Stimulated activated CD8-positive, alpha-beta memory T cell treated with anti-CD3 and anti-CD28 coated beads, Interleukin-7, amount 100 ng/mL, for 4 hours (primary cell): ENCODE data around the gene TTC33.
"Not testable (repeated sequence)": the region's sequence is repeated elsewhere in the genome, so short reads cannot be mapped to it uniquely, and the experiment has no call there.

Source experiments
- DNase-seq, 2 donors: peaks; one replicate each; pipeline ENCODE4 v3.0.0-alpha.2; 2020; ENCODE audit warnings: low read depth in 2 of 2

The TTC33 gene

DNA sequence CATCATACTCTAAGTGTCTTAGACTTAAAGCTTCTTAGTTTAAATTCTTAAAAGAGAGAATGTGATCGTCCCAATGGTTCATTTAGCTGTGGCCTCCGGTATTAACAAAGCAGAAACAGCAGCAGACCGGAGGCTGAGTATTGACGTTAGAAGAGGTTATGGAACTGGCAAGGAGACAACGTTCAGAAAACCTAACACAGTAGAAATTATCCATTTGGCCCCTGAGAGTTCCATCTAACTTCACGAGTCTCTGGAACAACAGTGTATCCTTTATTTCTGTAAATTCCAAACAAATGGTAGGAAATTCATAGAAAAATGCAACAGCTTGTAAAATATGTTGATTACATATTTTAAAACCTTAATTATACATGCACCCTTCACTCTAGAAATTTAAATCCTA, 183.4 kb downstream of the TTC33 start:
- DNase-seq: no peak

DNA sequence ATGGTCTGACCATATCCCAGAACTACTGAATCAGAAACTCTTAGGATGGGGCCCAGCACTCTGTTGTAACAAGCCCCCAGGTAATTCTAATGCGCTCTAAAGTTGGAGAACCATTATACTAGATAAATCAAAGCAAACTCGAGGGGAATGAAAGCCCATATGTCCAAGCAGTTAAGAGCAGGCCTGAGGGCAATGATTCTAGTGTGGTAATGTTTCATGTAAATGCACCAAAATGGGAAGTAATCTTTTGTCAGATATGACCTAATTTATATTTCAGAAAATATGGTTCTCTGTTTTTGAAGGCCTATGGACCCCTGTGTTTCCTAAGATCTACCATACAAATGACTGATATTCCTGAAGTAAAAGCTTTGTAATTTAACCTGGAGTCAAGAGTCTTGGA, 184.0 kb downstream of the TTC33 start:
- DNase-seq: no peak

DNA sequence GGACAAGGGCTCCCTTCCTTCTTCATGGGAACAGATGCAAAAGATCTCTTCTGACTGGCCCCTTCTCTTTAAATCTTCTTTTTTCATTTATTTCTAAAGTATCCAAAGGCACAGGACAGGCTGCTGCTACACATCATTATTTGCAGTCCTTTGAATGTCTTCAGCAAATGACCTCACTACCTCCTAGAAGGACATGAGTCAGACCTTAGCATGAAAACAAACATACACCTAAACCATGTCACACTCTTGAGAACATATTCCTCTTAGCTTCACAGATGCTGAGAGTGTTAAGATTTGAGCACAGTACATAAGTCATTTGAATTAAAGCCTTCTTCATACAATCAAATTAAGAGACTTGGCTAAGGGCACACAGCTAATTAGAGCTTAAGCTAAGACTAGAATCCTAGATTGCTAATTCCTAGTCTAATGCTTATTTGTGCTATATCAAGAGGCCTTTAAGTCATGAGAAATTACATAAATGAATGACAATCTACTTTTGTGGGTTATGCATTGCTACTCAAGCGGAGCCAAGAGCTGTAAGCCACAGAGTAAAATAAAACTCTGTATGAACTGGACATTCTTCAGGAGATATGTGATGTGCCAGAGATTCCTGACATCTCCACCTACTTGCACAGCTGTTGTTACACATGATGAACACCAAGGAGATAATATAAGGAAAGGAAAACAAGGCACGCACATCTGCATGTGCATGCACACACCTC, 185.2 kb downstream of the TTC33 start:
- no peak for DNase-seq

DNA sequence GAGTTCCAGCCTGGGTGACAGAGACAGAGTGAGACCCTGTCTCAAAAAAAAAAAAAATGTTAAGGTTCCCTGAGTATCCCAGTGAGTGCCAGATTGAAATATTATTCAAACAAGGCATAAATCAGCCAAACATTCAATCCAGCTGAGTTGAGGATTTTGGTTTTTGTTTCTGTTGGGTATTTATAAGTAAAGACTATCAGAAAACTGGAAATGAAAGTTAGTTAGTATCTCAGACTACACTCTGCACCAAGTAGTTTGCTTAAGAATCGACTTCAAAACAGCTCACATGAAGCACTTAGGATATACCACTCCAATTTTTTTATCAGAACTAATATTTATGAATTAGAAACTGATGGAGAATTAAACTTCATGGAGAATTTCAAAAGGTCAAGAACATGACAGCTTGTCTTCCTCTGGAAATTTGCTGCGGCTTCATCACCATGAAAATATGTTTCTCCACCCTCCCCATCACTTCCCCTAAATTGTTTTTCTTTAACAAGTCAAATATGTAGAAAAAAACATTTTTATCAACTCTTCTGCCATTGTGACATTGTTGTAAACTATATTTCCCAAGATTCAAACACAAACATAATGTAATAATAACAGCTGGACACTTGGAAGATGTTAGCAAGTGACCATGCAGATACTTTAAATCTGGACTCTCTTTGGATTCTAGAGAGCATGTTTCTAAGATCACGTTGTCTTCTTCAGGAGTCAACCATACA, 186.1 kb downstream of the TTC33 start:
- no peak for DNase-seq

DNA sequence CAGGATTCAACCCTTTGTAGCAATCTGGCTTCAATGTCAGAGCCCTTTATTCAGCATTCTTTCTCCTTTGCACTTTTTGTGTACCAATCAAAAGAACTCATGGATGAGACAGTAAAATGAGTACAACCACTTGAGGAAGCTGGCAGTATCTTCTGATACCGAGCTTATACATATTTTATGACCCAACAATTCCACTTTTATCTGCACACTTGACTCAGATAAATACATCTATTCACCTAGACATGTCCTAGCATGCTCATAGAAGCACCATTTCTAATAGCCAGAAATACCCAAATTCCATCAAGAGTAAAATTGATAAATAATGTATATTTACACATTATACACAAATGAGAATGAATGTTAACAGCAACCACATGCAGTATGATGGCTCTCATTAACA, 187.2 kb downstream of the TTC33 start:
- no peak for DNase-seq

DNA sequence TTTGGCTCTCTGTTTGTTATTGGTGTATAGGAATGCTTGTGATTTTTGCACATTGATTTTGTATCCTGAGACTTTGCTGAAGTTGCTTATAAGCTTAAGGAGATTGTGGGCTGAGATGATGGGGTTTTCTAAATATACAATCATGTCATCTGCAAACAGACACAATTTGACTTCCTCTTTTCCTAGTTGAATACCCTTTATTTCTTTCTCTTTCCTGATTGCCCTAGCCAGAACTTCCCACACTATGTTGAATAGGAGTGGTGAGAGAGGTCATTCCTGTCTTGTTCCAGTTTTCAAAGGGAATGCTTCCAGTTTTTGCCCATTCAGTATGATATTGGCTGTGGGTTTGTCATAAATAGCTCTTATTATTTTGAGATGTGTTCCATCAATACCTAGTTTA, 192.6 kb downstream of the TTC33 start:
- not testable (repeated sequence) for DNase-seq

DNA sequence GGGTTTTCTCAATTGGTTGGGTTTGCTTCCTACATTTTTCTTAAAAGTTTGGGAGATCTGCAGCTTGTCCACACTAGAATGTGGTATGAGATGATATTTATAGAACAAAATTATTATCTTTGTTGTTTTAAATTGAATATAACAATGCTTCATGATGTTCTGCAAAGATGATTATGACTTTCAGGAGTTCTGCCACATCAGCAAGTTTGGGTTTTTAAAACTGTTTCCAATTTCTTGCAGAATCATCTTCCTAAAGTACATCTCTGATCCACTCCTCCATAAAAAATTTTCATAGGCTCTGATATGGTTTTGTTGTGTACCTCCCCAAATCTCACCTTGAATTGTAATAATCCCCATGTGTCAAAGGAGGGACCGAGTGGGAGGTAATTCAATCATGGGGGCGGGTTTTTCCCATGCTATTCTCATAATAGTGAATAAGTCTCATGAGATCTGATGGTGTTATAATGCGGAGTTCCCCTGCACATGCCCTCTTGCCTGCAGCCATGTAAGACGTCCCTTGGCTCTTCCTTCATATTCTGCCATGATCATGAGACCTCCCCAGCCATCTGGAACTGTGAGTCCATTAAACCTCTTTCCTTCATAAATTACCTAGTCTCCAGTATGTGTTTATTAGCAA, 195.2 kb downstream of the TTC33 start:
- no peak for DNase-seq

DNA sequence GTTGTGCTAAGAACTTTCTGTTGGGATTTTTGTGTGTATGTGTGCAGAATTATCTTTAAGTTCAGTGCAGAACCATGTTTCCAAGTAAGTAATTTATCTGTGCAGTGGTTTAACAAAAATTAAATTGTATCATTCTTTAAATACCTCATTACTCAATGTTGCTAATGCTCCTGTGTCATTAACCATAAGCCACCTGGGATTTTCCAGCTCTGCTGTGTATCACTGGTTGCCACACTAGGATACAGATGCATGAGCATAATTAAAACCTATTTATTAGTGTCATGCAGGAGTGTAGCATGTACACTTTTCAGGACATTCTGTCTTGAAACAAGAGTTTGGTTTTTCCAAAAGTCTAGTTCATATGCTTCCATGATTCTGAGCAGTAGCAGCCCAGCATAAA, 196.5 kb downstream of the TTC33 start:
- DNase-seq: no peak

DNA sequence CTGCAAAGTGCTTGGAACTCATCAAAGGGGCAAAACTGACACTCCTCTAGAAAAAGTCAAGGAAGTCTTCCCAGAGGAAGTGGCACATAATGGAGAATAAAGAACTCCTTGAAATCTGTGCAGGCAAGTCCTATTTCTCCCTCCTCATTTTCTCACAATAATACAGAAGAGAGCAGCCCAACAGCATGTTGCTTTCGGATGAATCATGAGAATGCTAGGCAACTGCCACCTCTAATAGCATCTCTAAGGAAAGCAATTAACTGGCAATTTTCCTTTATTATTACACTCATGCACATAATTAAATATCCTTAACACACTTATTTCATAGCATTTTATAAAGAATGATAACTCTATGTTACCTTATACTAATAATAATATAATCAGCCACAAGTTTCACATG, 198.3 kb downstream of the TTC33 start:
- DNase-seq: no peak

DNA sequence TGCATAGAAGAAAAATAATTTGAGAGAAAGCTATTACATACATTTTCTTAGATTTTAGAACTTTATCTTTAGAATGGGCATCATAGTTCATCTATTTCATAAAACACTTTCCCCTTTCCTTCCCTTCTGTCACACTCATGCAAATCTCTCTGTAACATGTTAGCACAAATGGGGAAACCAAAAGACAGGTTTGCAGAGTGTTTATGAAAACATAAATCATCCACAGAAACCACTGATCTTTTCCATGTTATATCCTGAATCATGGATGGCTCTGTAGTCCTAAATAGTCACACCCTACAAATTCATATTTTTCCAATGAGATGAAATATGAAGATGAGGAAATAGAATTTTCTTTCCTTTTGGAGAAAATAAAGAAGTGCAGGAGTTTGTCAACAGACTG, 198.9 kb downstream of the TTC33 start:
- no peak for DNase-seq

DNA sequence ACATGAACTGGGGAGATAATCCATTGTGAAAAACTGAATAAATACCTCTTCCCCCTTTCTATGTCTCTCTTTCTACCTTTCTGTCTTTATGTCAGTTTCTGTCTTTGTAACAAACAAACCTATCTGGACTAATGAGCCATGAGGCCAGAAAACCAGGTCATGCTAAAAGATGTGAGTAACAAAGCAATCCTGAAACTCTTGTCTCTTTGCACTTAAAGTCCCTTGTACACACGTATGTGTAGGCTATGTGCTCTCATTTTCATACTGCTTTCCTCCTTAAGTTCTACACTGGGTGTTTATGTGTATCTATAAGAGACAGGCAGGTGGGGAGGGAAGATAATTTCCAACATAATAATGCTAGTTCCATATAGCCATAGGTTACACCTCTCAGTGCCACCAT, 199.9 kb downstream of the TTC33 start:
- DNase-seq: no peak

DNA sequence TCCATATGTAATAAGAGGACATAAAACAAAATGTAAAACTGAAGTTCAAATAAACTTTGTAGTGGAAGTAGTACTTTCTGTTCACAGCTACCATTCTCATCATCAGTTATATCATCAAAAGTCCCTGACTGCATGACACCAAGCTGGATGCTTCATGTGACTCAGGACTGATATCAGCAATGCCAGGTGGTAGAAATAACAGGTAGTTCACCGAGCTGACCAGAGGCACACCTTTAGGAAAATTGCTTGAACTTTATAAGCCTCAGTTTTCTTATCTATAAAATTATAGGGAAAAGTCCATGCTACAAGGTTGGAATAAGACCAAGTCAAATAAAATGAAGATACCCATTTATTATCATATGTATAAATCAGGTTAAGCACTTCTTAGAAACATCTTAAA, 200.9 kb downstream of the TTC33 start:
- DNase-seq: no peak

DNA sequence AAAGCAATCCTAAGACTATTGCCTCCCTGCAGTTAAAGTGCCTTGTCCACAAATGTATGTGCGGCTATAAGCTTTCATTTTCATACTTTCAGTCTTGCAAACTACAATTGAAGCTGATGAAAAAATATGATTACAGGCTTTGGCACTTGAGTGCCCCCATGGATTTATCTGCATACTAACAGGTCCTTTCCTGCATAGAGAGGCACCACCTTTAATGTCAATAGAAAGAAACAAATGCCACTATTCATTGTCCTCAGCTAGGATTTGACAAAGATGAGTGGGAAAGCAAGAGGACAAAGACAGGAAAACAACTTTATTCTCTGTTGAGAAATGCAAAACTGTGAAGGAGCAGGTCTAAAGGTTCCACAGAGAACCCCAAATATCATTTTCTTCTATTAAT, 201.7 kb downstream of the TTC33 start:
- no peak for DNase-seq

DNA sequence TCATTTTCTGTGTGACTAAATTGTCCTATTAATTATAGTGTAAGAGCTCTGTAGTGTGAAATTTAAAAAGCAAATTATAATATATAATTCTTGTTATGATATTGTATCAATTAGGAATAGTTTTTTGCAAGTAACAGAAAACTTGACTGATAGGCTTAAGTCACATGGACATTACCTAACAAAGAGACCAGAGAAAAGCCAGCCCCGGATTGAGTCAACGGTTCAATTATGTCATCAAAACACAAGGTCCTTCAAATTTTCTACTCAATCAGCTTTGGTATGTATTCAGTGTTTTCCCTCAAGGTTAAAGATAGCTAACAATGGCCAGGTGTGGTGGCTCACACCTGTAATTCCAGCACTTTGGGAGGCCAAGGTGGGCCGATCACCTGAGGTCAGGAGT, 202.8 kb downstream of the TTC33 start:
- DNase-seq: no peak

DNA sequence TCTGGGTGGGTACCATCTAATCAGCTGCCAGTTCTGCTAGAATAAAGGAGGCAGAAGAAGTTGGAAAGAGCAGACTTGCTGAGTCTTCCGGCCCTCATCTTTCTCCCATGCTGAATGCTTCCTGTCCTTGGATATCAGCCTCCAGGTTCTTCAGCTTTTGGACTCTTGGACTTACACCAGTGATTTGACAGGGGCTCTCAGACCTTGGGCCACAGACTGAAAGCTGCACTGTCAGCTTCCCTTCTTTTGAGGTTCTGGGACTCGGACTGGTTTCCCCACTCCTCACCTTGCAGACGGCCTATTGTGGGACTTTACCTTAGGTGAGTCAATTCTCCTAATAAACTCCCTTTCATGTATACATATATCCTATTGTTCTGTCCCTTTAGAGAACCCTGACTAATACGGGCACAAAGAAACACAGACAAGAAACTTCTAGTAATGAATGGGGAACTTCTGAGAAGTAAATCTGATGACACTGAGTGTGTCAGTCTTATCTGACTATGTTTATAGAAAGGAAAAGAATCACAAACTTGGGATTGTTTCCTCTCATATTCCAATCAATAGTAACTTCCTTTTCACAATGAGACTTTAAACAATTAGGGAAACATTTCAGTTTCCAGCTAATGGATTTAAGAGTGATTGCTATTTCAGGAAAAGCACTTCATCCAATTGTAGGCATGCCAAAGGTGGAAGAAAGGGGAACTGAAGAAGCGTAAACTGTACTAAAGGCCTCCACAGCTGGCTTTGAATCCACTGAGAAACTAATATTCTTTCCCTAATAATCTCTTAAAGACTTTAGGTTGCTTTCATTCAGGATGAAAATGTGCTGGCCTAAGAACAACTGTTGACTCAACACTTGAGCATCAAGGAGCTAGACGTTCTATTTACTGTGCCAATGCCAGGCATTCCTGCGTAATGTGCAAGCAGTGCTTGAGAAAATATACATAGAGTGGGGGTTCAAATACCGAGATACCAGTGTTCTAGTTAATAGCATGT, 204.0 kb downstream of the TTC33 start:
- no peak for DNase-seq

DNA sequence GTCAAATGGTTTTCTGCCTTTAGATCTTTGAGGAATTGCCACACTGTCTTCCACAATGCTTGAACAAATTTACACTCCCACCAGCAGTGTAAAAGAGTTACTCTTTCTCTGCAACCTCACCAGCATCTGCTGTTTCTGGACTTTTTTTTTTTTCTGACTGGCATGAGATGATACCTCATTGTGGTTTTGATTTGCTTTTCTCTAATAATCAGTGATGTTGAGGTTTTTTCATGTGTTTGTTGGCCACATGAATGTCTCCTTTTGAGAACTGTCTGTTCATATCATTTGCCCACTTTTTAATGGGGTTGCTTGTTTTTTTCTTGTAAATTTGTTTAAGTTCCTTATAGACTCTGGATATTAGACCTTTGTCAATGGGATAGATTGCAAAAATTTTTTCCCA, 205.3 kb downstream of the TTC33 start:
- no peak for DNase-seq

DNA sequence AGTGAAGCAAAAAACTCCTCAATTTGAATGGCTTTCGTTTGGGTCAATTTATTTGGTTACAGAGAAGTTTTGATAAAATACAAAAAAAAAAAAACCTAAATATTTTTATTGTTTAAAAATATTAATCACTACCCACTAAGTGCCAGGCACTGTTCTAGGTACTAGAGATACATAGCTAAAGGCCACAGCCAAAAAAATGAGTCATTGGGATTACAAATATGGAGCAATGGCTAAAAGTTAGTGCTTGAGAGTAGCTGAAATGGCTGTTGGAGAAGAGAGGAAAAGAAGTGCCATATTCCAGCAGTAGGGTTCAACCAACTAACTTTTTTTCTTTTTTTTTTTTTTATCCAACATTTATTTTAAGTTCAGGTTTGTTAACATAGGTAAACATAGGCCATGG, 206.1 kb downstream of the TTC33 start:
- DNase-seq: no peak

DNA sequence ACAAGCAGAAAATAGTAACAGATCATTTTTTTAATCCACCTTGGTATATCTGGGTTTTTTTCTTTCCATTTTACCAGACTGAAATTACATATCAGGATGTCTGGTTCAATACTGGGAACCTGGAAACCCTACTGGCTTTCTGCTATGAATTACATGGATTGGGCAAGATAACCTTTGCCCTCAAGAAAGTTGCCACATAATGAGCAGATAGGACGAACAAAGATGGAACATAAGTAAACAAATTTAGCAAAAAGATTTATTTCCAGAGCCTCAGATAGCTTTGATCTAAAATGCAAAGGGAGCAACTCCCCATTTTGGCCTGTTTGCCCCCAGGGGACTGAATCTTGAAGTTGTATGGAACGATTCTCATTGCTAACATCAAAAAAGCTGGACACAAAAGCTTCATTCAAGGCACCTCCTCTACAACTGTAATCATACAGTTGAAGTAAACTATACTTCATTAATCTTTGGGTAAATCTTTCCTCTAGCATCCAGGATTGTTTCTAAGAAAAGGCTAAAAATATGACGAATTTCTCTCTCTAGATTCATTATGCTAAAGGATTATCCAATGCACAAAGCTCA, 207.7 kb downstream of the TTC33 start:
- no peak for DNase-seq

DNA sequence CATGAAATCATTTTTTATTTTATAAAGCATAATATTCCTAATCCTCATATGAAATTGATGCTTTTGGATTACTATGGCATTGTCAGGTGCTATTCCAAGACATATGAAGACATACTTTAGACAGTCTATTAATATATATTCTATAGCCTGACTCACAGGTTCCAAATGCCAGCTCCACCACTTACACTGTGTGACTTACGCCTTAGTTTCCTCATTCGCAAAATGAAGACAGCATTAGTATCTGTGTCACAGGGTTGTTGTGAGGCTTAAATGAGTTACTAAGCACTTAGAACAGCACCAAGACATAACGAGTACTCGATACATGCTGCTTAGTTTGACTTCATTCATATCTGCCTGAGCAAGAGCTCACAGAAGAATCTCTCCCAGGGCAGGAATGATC, 208.2 kb downstream of the TTC33 start:
- no peak for DNase-seq

DNA sequence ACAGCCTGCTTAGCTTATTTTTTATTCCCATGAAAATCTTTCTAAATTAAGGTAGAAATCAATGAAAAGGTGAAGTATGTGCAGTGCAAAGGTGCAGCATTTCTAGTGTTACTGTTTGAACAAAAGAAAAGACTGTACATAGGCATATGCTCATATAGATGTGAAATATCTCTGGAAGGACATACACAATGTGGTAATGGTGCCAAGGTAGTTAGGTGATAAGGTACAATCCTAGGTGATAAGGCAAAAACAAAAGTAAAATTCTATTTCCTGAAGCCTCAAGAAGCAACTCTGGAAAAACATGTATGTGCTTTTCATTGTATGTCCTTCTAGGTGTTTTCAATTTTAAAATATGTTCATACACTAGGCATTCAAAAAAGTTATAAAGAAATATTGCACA, 215.5 kb downstream of the TTC33 start:
- DNase-seq: no peak

DNA sequence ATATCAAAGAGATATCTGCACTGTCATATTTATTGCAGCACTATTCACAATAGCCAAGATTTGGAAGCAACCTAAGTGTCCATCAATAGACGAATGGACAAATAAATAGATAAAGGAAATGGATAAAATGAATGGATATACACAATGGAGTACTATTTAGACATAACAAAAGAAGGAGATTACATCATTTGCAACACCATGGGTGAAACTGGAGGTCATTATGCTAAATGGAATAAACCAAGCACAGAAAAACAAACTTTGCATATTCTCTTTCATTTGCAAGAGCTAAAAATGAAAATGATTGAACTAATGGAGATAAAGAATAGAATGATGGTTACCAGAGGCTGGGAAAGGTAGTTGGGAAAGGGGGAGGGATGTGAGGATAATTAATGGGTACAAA, 231.1 kb downstream of the TTC33 start:
- no peak for DNase-seq

DNA sequence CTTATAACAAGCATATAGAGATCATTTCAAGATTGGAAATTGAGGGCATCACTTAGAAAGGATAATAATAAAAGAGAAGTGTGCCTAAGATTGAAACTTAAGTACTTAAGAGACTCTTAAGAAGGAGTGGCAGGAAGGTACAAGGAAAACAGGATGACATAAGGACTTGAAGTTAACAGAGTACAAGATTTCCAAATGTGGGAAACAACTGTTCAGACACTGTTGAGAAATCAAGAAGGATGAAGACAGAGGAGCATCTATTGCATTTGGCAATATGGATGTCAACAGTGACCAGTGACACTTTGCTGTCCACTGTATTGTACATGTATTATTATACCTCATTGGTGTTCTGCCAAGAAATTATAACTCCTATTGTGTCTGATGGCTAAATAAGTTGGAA, 233.8 kb downstream of the TTC33 start:
- no peak for DNase-seq
